ENCODE results near the gene RPL18A.

- TF ChIP-seq POLR2A (IDR thresholded peaks at IDR 0.05) (no peak), POLR2AphosphoS5 (IDR thresholded peaks at IDR 0.05) (no peak)
Observed at GRCh38 chr19:17910791-17911360, 51.2 kb downstream of the RPL18A start.
